Upper lobe of left lung (tissue), 6 donors: ENCODE measurements around the gene DIO3. TPM values are rescaled to one million over a fixed set of nuclear protein-coding genes. Genes with fewer than 3 reads are reported as not detected.

ENCODE experiments used
- ATAC-seq, 2 donors: fragments of 200-7000 bp; cut with Tn5 transposase; one replicate each; pipeline ENCODE4 v1.9.1; 2022; ENCODE audit warnings: mild to moderate bottlenecking in 2 of 2, moderate library complexity in 2 of 2; ENCODE audit not compliant: low FRiP score in 2 of 2
- DNase-seq, 2 donors: peaks; one replicate each; pipeline ENCODE4 v3.0.0-alpha.2; 2019 to 2020
- H3K27ac ChIP-seq, 4 donors: fragments of 200-600 bp; sonication (generic); one replicate each; pipeline ENCODE4 v1.5.1; 2016 to 2019
- H3K27me3 ChIP-seq, 4 donors: fragments of 200-600 bp; sonication (generic); one replicate each; pipeline ENCODE4 v1.5.1; 2017 to 2019
- H3K36me3 ChIP-seq, 4 donors: fragments of 200-600 bp; sonication (generic); one replicate each; pipeline ENCODE4 v1.5.1; 2016 to 2019
- H3K4me1 ChIP-seq, 4 donors: fragments of 200-600 bp; sonication (generic); one replicate each; pipeline ENCODE4 v1.5.1; 2018 to 2019
- H3K4me3 ChIP-seq, 4 donors: fragments of 200-600 bp; sonication (generic); one replicate each; pipeline ENCODE4 v1.5.1; 2017 to 2019; ENCODE audit warnings: mild to moderate bottlenecking in 2 of 4, moderate library complexity in 1 of 4
- H3K9me3 ChIP-seq, 4 donors: fragments of 200-600 bp; sonication (generic); one replicate each; pipeline ENCODE4 v1.5.1; 2018 to 2019
- CTCF ChIP-seq, 6 experiments: fragments of 450-650 bp in 4 of 6; fragments of 200-600 bp in 2 of 6; sonication (generic) in 2 of 6; IDR thresholded peaks; one replicate each; pipeline ENCODE4 v1.5.1; 2016 to 2019; ENCODE audit warnings: antibody characterized with exemption in 6 of 6
- EP300 ChIP-seq, 4 donors: sonication (generic); formaldehyde crosslinking; IDR thresholded peaks; one replicate each; pipeline ENCODE4 v1.5.1; 2017; ENCODE audit warnings: antibody characterized with exemption in 4 of 4, control low read depth in 2 of 4
- POLR2A ChIP-seq, 4 donors: fragments of 450-650 bp; IDR thresholded peaks; one replicate each; pipeline ENCODE4 v1.5.1; 2016 to 2017; ENCODE audit warnings: antibody characterized with exemption in 4 of 4, mild to moderate bottlenecking in 2 of 4
- POLR2AphosphoS5 ChIP-seq, 2 donors: sonication (generic); formaldehyde crosslinking; IDR thresholded peaks; one replicate each; pipeline ENCODE4 v1.5.1; 2017; ENCODE audit warnings: antibody characterized with exemption in 2 of 2
- WGBS, 2 donors: methylation state at CpG; one replicate each; pipeline ENCODE4 v1.1.5; 2017 to 2018; 5-methylcytosine and 5-hydroxymethylcytosine counted together
- total RNA-seq, 6 donors: library from RNA; depleted of rRNA in 4 of 6; stranded (reverse); fragments of >200 nt in 4 of 6; gene quantifications; one replicate each; pipeline versions ENCODE4 v1.1.0 to v1.2.1, GENCODE V29; 2016 to 2021
- donor health status: DM: no; HTN: no; CAD: no; lungs with moderate emphysema.
- donor health status: DM: no; HTN: yes; CAD: no; lungs with severe emphysema.

Gene DIO3
- total RNA-seq, 6 donors from 2014 or later = 0.30 to 3.6 (median 1.9) TPM

GRCh38 chr14:101521978-101522377, 39.3 kb upstream of the DIO3 start:
- Histone ChIP-seq H3K9me3 (no peaks in the 10 kb centered on the region), H3K27ac (peak overlapping the region in 3 of 4 donors; percentile 75 to 80 (median 79)), H3K4me1 (peaks cover 38 to 49% (median 43%) of the 10 kb centered on the region in 4 donors), H3K4me3 (no peak overlapping the region), H3K36me3 (no peaks in the 10 kb centered on the region), H3K27me3 (no peaks in the 10 kb centered on the region)
- ATAC-seq (no peak), DNase-seq (no peak)
- TF ChIP-seq EP300 (IDR thresholded peaks at IDR 0.05) = peak in 2 of 4 donors; percentile 77 to 84
- TF ChIP-seq CTCF (IDR thresholded peaks at IDR 0.05) = no peak
- no peak for TF ChIP-seq POLR2A (IDR thresholded peaks at IDR 0.05)
- TF ChIP-seq POLR2AphosphoS5 (IDR thresholded peaks at IDR 0.05) = peak in 1 of 2 donors; percentile 57
- 82 to 88% methylated on average over 6 to 8 of the region's 8 CpGs for WGBS, 2 donors

- ATAC-seq (no peak), DNase-seq (no peak)
- Histone ChIP-seq H3K4me1 (peaks cover 6 to 18% (median 11%) of the 10 kb centered on the region in 4 donors), H3K36me3 (no peaks in the 10 kb centered on the region), H3K4me3 (no peak overlapping the region), H3K27ac (no peak overlapping the region), H3K27me3 (no peaks in the 10 kb centered on the region), H3K9me3 (no peaks in the 10 kb centered on the region)
- no peak for TF ChIP-seq EP300 (IDR thresholded peaks at IDR 0.05)
- TF ChIP-seq POLR2A (IDR thresholded peaks at IDR 0.05) = no peak
- no peak for TF ChIP-seq POLR2AphosphoS5 (IDR thresholded peaks at IDR 0.05)
- no peak for TF ChIP-seq CTCF (IDR thresholded peaks at IDR 0.05)
- 63 to 73% methylated on average over 23 to 39 of the region's 41 CpGs for WGBS, 2 donors
Observed at GRCh38 chr14:101525640-101526527, 35.4 kb upstream of the DIO3 start.

GRCh38 chr14:101527987-101528386, 33.3 kb upstream of the DIO3 start:
- Histone ChIP-seq H3K36me3 (no peaks in the 10 kb centered on the region), H3K27me3 (no peaks in the 10 kb centered on the region), H3K9me3 (no peaks in the 10 kb centered on the region), H3K27ac (no peak overlapping the region), H3K4me1 (no peaks in the 10 kb centered on the region), H3K4me3 (no peak overlapping the region)
- TF ChIP-seq EP300 (IDR thresholded peaks at IDR 0.05) (no peak), POLR2A (IDR thresholded peaks at IDR 0.05) (no peak), CTCF (IDR thresholded peaks at IDR 0.05) (no peak), POLR2AphosphoS5 (IDR thresholded peaks at IDR 0.05) (no peak)
- DNase-seq (peak in 1 of 2 donors; percentile 55), ATAC-seq (no peak)
- WGBS, 2 donors = 86 to 96% methylated on average over 11 of the region's 11 CpGs

- Histone ChIP-seq H3K4me3 (no peak overlapping the region), H3K27me3 (no peaks in the 10 kb centered on the region), H3K9me3 (no peaks in the 10 kb centered on the region), H3K36me3 (no peaks in the 10 kb centered on the region), H3K4me1 (no peaks in the 10 kb centered on the region), H3K27ac (no peak overlapping the region)
- DNase-seq (peak in 1 of 2 donors; percentile 64), ATAC-seq (no peak)
- TF ChIP-seq EP300 (IDR thresholded peaks at IDR 0.05) (no peak), POLR2A (IDR thresholded peaks at IDR 0.05) (no peak), CTCF (IDR thresholded peaks at IDR 0.05) (no peak), POLR2AphosphoS5 (IDR thresholded peaks at IDR 0.05) (no peak)
- WGBS, 2 donors = 56 to 85% methylated on average over 5 to 13 of the region's 13 CpGs
Observed at GRCh38 chr14:101529079-101529478, 32.2 kb upstream of the DIO3 start.
